DOHH2 (cell line): ENCODE data around the gene MRPL12.

ENCODE experiments used
- EZH2phosphoT487 ChIP-seq: fragments of 200-600 bp; sonication (generic); IDR thresholded peaks from 2 replicates; pipeline ENCODE4 v1.6.1; 2017; ENCODE audit warnings: borderline replicate concordance, mild to moderate bottlenecking, antibody characterized with exemption, low read length, moderate library complexity, mixed read lengths
- TF ChIP-seq, protein P1 (sequence below): fragments of 200-600 bp; sonication (generic); IDR thresholded peaks from one replicate; pipeline ENCODE4 v1.5.1; 2014; ENCODE audit warnings: antibody characterized with exemption, mild to moderate bottlenecking, low read depth, low read length; ENCODE audit not compliant: poor library complexity, severe bottlenecking

DNA sequence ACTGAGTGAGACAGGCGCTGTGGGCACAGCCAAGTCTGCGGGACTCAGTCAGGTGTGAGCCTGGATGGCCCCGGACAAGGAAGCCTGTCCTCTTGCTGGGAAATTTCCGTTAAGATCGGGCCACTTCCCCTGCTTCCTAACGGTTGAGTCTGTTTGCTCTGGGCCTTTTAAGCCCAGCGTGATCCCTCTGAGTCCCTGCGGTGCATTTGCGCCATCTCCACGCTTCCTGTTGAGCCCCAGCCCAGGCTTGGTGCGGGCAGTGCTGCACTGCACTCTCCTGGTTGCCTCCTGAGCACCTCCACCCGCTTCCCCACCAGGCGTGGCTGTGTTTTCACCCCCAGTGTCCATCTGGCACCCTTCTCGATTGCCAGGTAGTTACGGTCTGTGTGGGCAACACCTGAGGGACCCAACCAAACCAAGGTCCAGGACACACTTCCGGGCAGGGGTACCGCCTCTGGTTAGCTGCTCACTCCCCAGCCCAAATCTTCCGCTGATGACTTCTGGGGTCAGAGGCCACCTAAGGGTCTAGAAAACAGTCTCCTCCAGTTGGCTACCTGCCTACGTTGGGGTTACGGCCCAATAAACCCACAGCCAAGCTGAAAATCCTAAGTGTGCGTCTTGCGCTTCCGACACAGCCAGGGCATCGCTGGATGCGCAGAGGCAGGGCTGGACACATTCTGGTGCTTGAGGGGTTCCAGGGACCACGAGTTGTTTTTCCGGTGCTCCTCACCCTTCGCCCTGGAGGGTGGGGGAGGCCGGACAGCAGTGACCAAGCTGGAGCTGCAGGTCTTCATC is 7.5 kb downstream of the MRPL12 start:
- TF ChIP-seq, protein P1, sequence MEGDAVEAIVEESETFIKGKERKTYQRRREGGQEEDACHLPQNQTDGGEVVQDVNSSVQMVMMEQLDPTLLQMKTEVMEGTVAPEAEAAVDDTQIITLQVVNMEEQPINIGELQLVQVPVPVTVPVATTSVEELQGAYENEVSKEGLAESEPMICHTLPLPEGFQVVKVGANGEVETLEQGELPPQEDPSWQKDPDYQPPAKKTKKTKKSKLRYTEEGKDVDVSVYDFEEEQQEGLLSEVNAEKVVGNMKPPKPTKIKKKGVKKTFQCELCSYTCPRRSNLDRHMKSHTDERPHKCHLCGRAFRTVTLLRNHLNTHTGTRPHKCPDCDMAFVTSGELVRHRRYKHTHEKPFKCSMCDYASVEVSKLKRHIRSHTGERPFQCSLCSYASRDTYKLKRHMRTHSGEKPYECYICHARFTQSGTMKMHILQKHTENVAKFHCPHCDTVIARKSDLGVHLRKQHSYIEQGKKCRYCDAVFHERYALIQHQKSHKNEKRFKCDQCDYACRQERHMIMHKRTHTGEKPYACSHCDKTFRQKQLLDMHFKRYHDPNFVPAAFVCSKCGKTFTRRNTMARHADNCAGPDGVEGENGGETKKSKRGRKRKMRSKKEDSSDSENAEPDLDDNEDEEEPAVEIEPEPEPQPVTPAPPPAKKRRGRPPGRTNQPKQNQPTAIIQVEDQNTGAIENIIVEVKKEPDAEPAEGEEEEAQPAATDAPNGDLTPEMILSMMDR: no peak
- no peak for TF ChIP-seq EZH2phosphoT487
